ENCODE results near the gene IBA57. TPM values are rescaled to one million over a fixed set of nuclear protein-coding genes. Genes with fewer than 3 reads are reported as not detected.

The IBA57 gene
- total RNA-seq, 4 donors from 2014 or later, result 8.2 to 11.8 (median 10.3) TPM

GRCh38 chr1:228216371-228217320, 51.0 kb downstream of the IBA57 start:
- Histone ChIP-seq H3K4me3 (no peak overlapping the region), H3K9me3 (no peaks in the 10 kb centered on the region), H3K4me1 (peaks cover 0 to 10% (median 5%) of the 10 kb centered on the region in 4 donors), H3K27me3 (no peaks in the 10 kb centered on the region), H3K36me3 (no peaks in the 10 kb centered on the region), H3K27ac (no peak overlapping the region)
- TF ChIP-seq POLR2A (IDR thresholded peaks at IDR 0.05), result no peak
- no peak for TF ChIP-seq CTCF (IDR thresholded peaks at IDR 0.05)
- no peak for DNase-seq

- H3K9me3 ChIP-seq, result no peaks in the 10 kb centered on the region
- TF ChIP-seq POLR2A (IDR thresholded peaks at IDR 0.05), result no peak
- no peak for TF ChIP-seq CTCF (IDR thresholded peaks at IDR 0.05)
- H3K27me3 ChIP-seq, result no peaks in the 10 kb centered on the region
- H3K4me3 ChIP-seq, result no peak overlapping the region
- no peaks in the 10 kb centered on the region for H3K36me3 ChIP-seq
- no peak overlapping the region for H3K27ac ChIP-seq
- DNase-seq, result no peak
- H3K4me1 ChIP-seq, result peaks cover 0 to 9% (median 3%) of the 10 kb centered on the region in 4 donors
Measured at GRCh38 chr1:228217551-228218344, 52.1 kb downstream of the IBA57 start.

- no peak overlapping the region for H3K4me3 ChIP-seq
- no peak overlapping the region for H3K27ac ChIP-seq
- H3K27me3 ChIP-seq, result no peaks in the 10 kb centered on the region
- no peaks in the 10 kb centered on the region for H3K36me3 ChIP-seq
- TF ChIP-seq CTCF (IDR thresholded peaks at IDR 0.05) (no peak), POLR2A (IDR thresholded peaks at IDR 0.05) (no peak)
- DNase-seq, result no peak
- no peaks in the 10 kb centered on the region for H3K9me3 ChIP-seq
- peaks cover 0 to 7% (median 0%) of the 10 kb centered on the region in 4 donors for H3K4me1 ChIP-seq
Measured at GRCh38 chr1:228218513-228219244, 53.1 kb downstream of the IBA57 start.

GRCh38 chr1:228219245-228219961, 53.8 kb downstream of the IBA57 start:
- Histone ChIP-seq H3K4me1 (peaks cover 0 to under 1% (median 0%) of the 10 kb centered on the region in 4 donors), H3K36me3 (no peaks in the 10 kb centered on the region), H3K27me3 (no peaks in the 10 kb centered on the region), H3K27ac (no peak overlapping the region), H3K9me3 (no peaks in the 10 kb centered on the region), H3K4me3 (no peak overlapping the region)
- TF ChIP-seq CTCF (IDR thresholded peaks at IDR 0.05) (no peak), POLR2A (IDR thresholded peaks at IDR 0.05) (no peak)
- no peak for DNase-seq

Measured in Peyer's patch (tissue), 4 donors.